Fibroblast of skin of back (primary cell): ENCODE data around the gene CARMIL3.

Experiments
- DNase-seq: peaks from one replicate; pipeline ENCODE4 v3.0.0-alpha.2; 2013

The CARMIL3 gene

DNA sequence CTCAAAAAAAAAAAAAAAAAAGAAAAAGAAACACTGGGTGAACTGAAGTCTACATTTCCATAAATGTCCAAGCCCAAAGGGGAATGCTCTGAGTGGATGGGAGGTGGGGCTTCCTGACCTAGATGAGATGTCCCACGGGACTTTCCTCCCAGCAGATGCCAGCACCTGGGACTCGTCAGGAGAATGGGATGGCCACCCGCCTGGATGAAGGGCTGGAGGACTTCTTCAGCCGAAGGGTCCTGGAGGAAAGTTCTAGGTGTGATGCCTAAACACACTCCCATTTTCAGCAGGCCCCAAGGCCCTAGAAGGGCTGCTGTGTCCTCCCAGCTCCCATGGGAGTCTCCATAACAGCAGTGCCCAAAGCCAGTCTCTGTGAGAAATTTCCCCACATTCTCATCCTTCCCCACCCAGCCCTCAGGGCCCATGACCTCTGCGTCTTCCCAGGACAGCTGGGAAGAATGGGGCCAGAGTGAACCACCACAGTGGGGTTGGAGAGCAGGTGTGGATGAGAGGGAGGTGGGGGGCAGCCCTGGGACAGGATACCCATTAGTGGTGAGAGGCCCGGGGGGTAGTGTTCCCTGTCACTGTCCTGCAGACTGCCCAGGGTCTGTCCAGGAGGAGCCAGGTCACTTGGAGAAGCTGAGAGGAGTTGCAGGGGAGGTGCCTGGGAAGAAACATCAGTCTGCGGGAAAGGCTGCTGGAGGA lies 12.4 kb downstream of the CARMIL3 start:
- no peak for DNase-seq

DNA sequence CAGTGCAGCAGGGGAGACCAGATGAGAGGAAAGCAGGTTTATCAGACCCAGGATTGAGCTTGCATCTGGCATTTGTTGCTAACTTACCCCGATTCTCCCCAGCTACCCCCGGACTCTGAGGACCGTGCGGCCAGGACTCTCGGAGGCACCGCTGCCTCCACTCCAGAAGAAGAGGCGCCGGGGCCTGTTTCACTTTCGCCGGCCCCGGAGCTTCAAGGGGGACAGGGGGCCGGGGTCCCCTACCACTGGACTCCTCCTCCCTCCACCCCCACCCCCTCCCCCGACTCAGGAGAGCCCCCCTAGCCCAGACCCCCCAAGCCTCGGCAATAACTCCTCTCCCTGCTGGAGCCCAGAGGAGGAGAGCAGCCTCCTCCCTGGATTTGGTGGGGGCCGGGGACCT lies 13.0 kb downstream of the CARMIL3 start:
- DNase-seq, result no peak

DNA sequence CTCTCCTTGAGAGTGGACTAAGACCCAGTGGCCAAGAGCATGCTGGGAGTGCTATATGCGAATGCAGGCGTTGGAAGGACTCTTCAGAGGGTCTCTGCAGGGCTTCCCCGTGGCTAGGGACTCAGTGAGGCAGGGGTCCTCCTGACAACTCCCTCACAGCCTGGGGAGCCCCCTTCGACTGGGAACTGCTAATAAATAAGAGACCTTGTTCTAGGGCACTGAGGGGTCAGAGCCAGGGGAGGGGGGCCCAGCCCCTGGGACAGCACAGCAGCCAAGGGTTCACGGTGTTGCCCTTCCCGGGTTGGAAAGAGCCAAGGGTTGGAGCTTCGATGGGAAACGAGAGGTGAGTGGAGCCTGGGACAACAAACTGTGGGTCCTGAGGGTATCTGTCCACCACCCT lies 13.6 kb downstream of the CARMIL3 start:
- no peak for DNase-seq

DNA sequence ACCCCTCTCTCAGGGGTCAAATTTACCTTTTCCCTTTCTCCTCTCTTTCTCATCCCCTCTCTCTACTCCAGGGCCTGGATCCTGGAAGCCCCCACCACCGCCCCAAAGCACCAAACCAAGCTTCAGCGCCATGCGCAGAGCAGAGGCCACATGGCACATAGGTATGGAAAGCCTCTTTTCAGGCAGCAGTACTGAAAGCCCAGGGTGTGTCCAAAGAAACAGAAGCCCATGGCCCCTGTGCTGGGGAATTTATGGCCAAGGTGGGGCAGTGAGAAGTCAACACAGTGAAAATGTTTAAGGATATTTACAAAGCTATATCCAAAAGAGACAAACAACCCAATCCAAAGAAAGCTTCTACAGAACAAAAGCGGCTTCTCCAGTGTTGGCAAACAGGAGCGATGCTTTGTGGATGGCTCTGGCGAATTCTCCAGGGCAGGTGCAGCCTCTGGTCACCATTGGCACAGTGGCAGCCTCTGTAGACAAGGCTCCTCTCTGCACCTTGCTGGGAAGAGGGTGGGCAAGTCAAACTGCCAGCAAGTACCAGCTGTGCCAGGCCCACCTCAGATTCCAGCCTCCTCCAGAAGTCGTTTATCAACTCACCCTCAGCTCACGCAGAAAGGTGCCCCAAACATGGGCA lies 14.8 kb downstream of the CARMIL3 start:
- DNase-seq, result no peak

DNA sequence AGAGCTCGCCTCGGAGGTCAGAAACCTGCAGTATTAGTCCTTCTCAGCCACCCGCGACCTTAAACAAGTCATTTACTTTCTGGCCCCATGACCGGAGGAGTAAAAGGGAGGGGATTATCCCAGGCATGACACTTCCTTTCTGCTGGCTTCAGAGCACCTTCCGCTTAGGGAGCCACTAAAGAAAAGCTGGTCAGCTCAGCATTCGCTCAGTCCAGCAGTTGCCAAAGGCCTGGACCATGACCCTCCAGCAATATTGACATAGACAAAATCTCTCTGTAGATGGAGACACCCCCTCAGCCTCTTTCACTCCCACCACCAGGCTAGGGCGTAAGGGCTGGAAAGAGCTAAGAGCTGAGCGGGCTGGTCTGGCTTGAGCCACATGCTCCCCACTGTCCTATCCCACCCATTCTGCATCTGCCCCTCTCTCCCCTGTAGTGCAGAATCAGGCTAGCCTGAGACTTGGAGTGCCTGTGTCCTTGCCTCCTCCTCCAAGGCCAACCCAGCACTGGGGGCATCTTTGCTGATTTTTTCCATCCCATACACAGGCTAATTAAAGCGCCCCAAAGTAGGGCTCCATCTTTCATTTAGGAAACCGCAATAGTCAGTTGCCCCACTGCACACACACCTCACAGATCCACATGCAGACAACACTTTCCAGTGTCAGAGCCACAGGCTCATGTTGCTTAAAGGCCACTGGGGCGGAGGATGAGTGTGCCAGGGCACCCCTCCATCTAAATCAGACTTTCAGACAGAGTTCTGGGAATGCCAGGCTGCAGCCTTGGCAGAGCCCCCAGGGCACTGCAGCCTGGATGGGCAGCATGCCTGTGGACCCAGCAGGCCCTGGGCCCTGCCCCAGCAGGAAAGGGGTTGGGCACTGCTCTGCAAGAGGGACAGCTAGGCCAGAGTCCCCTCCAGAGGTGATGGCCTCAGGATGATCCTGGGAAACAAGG lies 15.6 kb downstream of the CARMIL3 start:
- DNase-seq, result no peak

DNA sequence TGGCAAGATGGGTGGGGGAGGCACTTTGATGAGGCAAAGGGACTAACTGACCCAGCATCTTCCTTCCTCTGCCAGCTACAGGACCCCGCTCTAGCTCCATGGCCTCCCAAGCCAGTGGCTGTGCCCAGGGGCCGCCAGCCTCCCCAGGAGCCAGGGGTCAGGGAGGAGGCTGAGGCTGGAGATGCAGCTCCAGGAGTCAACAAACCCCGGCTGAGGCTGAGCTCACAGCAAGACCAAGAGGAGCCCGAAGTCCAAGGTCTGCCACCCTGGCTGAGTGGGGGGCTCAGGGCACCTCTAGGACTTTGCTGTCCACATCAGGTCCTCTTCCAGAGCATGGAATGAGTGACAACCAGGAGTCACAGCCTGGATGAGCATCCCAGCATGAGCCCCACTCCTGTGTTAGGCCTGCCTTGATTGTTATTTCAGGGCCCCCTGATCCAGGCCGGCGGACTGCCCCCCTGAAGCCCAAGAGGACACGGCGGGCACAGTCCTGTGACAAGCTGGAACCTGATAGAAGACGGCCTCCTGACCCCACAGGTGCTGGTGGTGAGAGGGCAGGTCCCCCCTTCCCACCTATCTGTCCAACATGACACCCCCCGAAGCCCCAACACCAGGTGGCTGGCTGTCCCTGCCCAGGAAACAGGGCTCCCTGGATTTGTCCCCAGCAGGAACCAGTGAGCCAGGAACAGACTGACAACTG lies 17.1 kb downstream of the CARMIL3 start:
- no peak for DNase-seq

DNA sequence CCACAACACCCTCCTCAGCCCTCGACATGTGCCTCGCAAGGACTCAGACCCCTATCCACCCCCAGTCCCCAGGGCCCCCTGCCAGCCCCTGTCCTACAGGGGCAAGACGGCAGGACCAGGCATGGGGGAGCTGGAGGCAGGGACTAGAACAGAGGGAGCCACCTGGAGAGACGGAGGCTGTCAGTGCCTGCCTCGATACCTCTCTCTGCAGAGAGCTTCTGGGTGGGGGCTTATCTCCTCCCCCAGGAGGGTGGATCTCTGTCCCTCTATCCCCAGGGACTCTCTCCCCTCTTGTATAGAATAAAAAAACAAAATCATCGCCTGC lies 17.6 kb downstream of the CARMIL3 start:
- DNase-seq, result no peak

DNA sequence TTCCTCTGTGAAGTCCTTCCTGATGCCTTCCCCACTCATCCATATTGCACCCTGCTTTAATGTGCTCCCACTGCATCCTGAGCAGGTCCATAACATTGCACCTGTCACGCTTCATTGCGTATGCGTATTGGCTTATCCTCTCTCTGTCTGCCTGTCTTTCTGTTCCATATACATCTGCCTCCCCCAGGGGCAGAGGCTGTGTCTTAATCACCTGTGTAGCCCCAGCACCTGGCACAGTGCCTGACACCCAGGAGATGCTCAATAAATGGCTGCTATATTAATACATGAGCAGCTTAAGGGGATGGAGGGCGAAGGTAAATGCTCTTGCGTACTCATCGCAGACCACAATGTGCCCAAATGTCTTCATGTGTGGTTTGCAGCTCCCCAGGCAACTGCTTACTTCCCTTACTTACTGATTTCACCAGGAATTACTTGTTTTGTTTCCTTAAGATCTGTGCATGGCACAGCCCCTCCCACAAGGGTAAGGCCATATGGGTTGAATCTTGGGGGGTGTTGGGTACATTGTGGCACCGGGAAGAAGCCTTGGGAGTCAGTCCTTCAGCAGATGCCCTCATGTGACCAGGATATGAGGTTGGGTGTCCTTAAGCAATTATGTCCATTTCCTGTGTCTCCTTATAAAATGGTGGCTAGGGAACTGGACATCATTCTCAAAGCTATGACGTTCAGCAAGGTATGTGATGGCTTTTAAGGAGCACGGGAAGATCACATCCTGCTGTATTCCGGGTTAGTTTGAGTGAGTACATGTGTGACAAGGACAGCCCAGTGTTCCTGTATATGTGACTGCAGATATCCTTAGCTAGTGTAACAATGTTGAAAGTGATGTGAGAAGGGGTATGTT lies 18.7 kb downstream of the CARMIL3 start:
- DNase-seq, result no peak

DNA sequence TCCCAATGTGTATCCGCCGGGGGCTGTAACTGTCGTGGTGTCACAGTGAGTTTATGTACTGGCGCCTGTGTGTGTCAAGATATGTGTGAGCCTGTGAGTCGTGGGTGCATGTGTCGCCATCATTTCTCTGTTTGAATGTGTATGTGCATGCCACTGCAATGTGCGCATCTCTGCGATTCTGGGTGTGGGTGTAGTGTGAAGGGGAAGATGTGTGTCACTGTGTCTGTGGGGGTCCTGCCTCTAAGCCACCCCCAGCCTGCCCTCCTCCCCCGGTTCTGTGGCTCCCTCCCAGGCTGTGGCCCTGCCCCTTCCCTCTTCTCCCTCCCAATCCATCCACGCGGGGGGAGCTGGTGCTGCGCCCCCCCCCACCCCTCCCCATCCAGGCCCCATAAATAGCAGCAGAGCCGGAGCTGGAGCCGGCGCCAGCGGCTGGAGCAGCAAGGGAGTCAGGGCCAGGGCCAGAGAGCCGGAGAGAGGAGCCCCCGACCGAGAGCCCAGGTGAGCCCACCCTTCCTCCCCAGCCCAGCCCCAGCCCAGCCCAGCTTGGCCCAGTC lies 19.4 kb downstream of the CARMIL3 start, which contains the start of gene CPNE6:
Gene CPNE6, plus strand, starts transcription at position 419 of the 554 bp plus-strand sequence. CDS start 1,375 bp downstream, outside the sequence.
- no peak for DNase-seq

DNA sequence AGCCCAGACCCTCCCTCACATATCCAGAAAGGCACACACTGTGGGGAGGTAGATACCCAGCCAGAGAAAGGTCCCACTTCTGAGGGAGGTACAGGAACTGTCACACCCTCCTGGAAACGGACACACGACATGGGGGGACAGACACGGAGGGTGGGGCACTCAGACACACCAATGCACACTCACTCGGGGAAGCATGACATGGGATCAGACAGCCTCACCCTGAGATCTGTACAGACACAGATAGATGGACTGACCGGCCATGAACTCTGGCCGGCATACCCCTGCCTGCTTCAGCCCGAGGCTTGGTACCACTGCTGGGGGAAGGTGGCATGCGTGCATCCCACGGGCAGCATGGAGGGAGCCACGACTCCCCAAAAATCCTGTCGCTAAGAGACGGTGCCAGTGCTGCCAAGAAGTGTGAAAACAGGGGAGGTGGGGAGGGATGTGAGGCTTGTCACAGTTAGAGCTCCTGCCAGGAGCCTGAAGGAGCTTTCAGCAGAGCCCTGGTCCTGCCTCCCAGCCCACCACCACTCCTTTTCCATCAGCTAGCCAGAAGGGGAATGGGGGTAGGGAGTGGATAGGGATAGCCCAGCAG lies 20.1 kb downstream of the CARMIL3 start:
- DNase-seq, result no peak

DNA sequence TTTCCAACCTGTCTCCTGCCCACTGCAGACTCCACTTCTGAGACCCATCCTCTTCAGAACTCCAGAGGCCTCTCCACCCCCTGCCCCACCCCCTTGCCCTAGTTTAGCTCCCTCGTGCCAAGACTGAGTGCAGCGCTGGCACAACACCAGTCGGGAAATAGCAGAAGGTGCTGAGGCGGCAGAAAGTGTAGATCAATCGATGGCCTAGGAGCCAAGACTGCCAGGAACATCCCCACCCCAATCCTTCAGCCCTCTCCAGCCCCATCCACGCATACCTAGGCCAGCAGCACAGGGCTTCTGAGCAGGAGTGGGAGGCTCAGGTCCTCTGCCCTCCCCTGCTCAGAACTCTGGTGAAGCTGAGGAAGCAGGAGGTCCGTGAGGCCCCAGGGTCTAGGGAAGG lies 20.6 kb downstream of the CARMIL3 start:
- no peak for DNase-seq

DNA sequence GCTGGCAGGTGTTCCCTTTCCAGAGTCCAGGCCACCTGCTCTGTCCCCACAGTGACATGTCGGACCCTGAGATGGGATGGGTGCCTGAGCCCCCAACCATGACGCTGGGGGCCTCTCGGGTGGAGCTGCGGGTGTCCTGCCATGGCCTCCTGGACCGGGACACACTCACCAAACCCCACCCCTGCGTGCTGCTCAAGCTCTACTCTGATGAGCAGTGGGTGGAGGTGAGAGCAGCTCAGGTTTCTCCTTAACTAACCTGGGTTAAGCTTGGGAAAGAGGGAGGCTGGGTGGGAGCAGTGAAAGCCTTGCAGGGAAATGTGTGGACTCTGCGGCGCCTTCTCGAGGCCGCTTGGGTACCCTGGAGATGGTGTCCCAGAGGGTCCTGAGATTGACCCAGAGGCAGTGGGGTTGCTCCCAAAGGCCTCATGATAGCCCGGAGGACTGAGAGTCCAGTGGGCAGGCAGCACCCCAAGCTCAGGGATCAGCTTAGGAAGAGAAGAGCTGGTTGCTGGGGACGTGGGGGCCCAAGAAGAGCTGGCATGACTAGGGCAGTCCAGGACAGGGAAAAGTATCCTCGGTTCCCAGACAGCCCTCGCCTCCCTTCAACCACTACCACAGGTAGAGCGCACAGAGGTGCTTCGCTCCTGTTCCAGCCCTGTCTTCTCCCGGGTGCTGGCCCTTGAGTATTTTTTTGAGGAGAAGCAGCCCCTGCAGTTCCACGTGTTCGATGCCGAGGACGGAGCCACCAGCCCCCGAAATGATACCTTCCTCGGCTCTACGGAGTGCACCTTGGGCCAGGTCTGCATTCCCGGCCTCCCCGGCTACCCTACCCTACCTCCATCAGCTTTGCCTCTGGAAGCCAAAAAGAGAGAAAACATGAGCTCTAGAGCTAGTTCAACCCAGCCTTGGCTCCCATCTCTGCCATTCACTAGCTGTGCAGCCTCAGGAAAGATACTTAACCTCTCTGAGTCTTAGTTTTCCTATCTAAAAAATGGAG lies 21.4 kb downstream of the CARMIL3 start:
- DNase-seq, result no peak

DNA sequence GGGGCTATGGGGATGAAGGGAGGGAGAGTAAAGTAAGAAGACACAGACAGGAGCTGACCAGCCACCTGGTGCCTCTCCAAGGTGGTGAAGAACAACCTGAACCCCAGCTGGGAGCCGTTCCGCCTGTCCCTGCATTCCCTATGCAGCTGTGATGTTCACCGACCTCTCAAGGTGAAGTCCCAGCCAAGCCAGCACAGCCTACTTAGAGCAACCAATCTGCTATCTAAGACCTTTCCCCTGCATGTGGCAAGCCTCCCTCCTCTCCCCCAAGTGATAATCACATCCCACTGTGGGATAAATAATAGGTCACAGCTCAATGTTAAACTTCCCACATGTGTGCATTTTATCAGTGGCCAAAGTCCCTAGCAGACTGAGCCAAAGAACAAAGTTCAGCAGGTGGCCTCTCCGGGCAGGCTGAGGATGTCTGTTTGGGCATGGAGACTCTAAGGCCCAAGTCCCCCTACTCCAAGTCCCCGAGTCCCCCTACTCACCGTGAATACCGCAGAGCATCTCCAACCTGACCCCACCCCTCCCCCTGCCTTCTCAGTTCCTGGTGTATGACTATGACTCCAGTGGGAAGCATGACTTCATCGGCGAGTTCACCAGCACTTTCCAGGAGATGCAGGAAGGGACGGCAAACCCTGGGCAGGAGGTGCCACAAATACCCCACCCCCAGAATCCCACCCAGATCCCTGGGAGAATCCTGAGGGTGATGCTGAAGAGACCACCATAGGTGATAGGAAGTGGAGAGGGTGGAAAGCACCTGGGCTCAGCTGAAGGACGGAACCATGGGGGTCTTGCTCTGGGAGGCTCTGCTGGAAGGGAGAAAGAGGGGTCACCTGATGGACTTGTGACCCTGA lies 23.0 kb downstream of the CARMIL3 start:
- DNase-seq, result no peak

DNA sequence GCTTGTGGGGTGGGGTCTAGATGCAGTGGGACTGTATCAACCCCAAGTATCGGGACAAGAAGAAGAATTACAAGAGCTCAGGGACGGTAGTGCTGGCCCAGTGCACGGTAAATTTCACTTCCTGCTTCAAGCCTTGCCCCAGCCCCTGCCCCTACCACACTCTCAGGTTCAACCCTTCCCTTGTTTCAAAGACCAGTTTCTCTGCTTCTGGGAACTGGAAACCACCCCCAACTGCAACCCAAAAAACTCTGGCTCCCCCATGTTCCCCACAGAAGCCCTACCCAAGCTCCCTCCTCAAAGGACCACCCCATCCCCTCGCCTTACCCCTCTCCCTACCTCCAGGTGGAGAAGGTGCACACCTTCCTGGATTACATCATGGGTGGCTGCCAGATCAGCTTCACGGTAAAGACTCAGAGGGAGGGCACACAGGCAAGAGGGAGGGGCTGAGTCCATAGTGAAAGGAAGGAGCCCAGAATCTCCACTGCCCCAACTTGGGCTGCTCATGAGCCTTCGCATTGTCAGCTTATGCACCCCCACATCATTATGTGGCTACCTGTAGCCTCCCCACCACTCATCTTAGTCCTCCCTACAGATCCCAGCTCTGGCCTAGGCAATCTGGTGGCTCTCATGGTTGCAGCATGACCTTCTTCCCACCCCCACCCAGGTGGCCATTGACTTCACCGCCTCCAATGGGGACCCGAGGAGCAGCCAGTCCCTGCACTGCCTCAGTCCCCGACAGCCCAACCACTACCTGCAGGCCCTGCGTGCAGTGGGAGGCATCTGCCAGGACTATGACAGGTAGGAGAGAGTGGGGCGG lies 23.9 kb downstream of the CARMIL3 start:
- no peak for DNase-seq

DNA sequence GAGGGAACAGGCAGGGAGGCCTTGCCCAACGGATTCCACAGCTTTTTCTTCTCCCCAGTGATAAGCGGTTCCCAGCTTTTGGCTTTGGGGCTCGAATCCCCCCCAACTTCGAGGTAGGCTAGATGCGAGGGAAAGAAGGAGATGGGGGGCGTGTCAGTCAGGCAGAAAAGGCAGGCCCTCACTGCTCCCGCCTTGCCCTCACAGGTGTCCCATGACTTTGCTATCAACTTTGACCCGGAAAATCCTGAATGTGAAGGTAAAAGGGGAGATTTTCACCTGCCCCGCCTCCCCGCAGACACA lies 24.4 kb downstream of the CARMIL3 start:
- no peak for DNase-seq

DNA sequence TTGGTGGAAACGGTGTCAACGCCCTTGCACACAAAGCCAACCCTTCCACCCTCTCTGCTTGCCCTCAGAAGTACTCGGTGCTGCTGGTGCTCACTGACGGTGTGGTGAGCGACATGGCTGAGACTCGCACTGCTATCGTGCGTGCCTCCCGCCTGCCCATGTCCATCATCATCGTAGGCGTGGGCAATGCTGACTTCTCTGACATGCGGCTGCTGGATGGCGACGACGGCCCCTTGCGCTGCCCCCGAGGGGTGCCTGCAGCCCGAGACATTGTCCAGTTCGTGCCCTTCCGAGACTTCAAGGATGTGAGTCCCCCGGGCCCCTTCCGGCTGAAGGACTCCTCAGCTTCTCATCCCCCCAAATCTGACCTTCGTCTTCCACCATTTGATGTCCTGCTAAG lies 25.3 kb downstream of the CARMIL3 start:
- DNase-seq, result no peak

DNA sequence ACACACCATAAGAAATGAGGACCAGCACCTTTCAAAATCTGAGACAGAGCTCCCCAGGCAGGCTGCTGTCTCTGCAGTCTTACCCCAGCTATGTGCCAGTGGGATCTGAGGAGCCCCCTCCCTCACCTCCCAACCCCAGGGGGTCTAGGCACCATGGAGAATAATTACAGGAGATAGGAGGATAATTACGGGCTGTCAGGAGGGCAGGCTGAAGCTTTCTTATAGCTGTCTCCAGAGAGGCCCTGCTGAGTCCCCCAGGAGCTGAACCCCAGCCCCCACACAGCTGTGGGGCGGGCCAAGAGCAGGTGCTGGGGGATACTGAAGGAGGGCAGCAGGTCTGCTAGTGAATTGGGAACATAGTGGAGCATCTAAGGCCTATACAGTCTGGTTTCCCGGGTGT lies 26.3 kb downstream of the CARMIL3 start:
- no peak for DNase-seq

DNA sequence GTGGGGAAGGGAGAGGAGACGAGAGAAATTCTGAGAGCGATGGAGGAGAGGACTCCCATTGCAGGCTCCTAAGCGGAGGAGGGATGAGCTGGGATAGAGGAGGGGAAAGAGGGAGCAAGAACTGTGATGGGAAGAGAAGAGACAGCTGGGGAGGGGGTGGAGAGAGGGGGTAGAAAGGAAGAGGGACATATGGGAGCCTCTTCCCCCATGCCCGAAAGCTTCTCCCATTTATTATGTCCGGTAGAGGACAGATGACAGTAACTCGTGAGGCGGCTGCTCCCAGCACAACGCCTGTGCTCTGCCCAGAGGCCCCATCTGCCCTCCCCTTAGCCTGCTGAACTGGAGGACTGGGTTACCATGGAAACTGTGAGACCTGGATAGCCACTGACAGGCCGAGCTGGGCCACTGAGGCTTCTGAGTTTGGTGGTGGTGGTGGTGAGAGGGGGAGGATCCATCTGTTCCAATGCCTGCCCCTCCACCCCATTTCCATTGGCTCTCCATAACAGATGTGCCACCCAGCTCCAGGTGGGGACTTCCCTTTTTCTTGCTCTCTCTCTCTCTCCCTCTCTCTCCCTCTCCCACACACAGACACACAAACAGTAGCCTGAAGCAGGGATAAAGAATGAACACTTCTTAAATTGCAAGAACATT lies 27.8 kb downstream of the CARMIL3 start:
- DNase-seq, result no peak
